Breast epithelium (tissue), 4 donors: Measurements from ENCODE around the gene SMARCD1. TPM values are rescaled to one million over a fixed set of nuclear protein-coding genes. Genes with fewer than 3 reads are reported as not detected.
A peak's percentile ranks its signal among the peaks of the same experiment; 100 is the strongest.

Source experiments
- DNase-seq, 2 donors: peaks; one replicate each; pipeline ENCODE4 v3.0.0-alpha.2; 2019; ENCODE audit warnings: low spot score in 2 of 2
- H3K27ac ChIP-seq, 2 donors: fragments of 200-600 bp; sonication (generic) in 1 of 2; one replicate each; pipeline ENCODE4 v1.5.1; 2016 to 2019; ENCODE audit warnings: mild to moderate bottlenecking in 1 of 2
- H3K27me3 ChIP-seq, 2 donors: fragments of 200-600 bp; sonication (generic) in 1 of 2; one replicate each; pipeline versions ENCODE4 v1.5.1 to v1.6.0; 2017 to 2019; ENCODE audit warnings: control low read depth in 1 of 2, mild to moderate bottlenecking in 1 of 2
- H3K36me3 ChIP-seq: fragments of 200-600 bp; one replicate; pipeline ENCODE4 v1.5.1; 2019
- H3K4me1 ChIP-seq, 2 donors: fragments of 200-600 bp; sonication (generic); one replicate each; pipeline ENCODE4 v1.5.1; 2016 to 2019; ENCODE audit warnings: control low read depth in 1 of 2
- H3K4me3 ChIP-seq, 3 donors: fragments of 200-600 bp; sonication (generic); 1 replicate in 2 of 3; 2 replicates in 1 of 3; pipeline ENCODE4 v1.5.1; 2016 to 2019; ENCODE audit warnings: mild to moderate bottlenecking in 3 of 3, moderate library complexity in 2 of 3
- H3K9me3 ChIP-seq, 2 donors: fragments of 200-600 bp; sonication (generic) in 1 of 2; one replicate each; pipeline ENCODE4 v1.5.1; 2016 to 2019; ENCODE audit warnings: control low read depth in 1 of 2
- POLR2A ChIP-seq: fragments of 450-650 bp; IDR thresholded peaks from one replicate; pipeline ENCODE4 v1.6.1; 2016; ENCODE audit warnings: antibody characterized with exemption, mild to moderate bottlenecking, moderate library complexity
- POLR2AphosphoS5 ChIP-seq, 3 donors: sonication (generic); formaldehyde crosslinking; IDR thresholded peaks; one replicate each; pipeline ENCODE4 v1.6.1; 2017; ENCODE audit warnings: antibody characterized with exemption in 3 of 3
- intact Hi-C: fragments of 100-400 bp; cut with DNase I; formaldehyde crosslinking; loops from one replicate; pipeline ENCODE4 v1.15.1; 2023; ENCODE audit warnings: low total_unique reads
- total RNA-seq, 3 donors: library from RNA; depleted of rRNA; stranded (reverse); fragments of >200 nt; gene quantifications; one replicate each; pipeline ENCODE4 v1.1.0, GENCODE V29; 2016
- TF ChIP-seq, protein P1 (sequence below), 3 donors: fragments of 450-650 bp; IDR thresholded peaks; one replicate each; pipeline ENCODE4 v1.5.1; 2016 to 2017; ENCODE audit warnings: antibody characterized with exemption in 3 of 3, mild to moderate bottlenecking in 3 of 3, moderate library complexity in 3 of 3

The SMARCD1 gene
- total RNA-seq, 3 donors from 2014 or later, result 50.6 to 56.7 (median 51.5) TPM

GRCh38 chr12:50109319-50109718 is 24.2 kb downstream of the SMARCD1 start:
- TF ChIP-seq, protein P1, sequence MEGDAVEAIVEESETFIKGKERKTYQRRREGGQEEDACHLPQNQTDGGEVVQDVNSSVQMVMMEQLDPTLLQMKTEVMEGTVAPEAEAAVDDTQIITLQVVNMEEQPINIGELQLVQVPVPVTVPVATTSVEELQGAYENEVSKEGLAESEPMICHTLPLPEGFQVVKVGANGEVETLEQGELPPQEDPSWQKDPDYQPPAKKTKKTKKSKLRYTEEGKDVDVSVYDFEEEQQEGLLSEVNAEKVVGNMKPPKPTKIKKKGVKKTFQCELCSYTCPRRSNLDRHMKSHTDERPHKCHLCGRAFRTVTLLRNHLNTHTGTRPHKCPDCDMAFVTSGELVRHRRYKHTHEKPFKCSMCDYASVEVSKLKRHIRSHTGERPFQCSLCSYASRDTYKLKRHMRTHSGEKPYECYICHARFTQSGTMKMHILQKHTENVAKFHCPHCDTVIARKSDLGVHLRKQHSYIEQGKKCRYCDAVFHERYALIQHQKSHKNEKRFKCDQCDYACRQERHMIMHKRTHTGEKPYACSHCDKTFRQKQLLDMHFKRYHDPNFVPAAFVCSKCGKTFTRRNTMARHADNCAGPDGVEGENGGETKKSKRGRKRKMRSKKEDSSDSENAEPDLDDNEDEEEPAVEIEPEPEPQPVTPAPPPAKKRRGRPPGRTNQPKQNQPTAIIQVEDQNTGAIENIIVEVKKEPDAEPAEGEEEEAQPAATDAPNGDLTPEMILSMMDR (IDR thresholded peaks at IDR 0.05), result no peak
- intact Hi-C loops, result no loop called here
- no peak for DNase-seq
- peaks cover 7 to 13% of the 10 kb centered on the region in 2 donors for H3K4me1 ChIP-seq
- H3K27me3 ChIP-seq, result no peaks in the 10 kb centered on the region
- no peak overlapping the region for H3K4me3 ChIP-seq
- peak overlapping the region; percentile 96 to 99 for H3K27ac ChIP-seq
- no peaks in the 10 kb centered on the region for H3K36me3 ChIP-seq
- no peaks in the 10 kb centered on the region for H3K9me3 ChIP-seq

DNA sequence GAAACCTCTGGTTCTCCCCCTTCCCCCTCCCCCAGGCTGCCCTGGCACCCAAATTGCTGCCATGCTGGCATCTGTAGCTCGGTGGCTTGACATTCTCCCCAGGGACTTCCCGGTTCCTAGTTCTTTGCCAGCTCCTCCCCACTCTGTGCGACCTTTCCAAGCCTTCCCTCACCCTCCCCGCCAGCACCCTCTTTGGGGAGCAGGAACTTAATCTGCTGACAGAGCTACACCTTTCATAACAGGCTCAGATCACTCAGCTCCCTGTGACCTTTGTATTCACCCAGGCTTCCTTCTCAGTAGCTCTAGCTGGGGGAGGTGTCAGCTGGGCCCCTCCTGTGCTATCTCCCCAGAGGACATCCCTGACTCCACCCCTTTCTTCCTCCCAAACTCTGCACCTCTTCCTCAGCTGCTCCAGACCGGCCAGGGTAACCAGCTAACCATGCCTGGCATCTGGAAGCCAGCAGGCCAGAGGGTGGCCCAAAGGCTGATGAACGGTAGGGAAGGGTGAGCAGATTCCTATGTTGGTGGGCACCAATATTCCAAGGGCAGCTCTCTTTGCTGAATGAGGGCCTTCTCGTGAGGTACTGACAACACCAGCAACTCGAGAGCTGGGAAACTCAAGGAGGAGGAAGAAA is 25.1 kb downstream of the SMARCD1 start:
- TF ChIP-seq POLR2AphosphoS5 (IDR thresholded peaks at IDR 0.05), result no peak
- no peak for TF ChIP-seq POLR2A
- TF ChIP-seq, protein P1 (IDR thresholded peaks at IDR 0.05), result no peak
- Histone ChIP-seq H3K4me1 (peaks cover 7 to 12% of the 10 kb centered on the region in 2 donors), H3K27ac (peak overlapping the region; percentile 96 to 99), H3K36me3 (no peaks in the 10 kb centered on the region), H3K4me3 (peak overlapping the region in 2 of 3 donors; percentile 11 to 61), H3K9me3 (no peaks in the 10 kb centered on the region), H3K27me3 (no peaks in the 10 kb centered on the region)
- intact Hi-C loops, result no loop called here
- peak; percentile 47 to 50 for DNase-seq

GRCh38 chr12:50110762-50111351 is 25.7 kb downstream of the SMARCD1 start:
- Histone ChIP-seq H3K27ac (peak overlapping the region; percentile 96 to 99), H3K9me3 (no peaks in the 10 kb centered on the region), H3K27me3 (no peaks in the 10 kb centered on the region), H3K4me1 (peaks cover 7 to 12% of the 10 kb centered on the region in 2 donors), H3K36me3 (no peaks in the 10 kb centered on the region), H3K4me3 (peak overlapping the region in 2 of 3 donors; percentile 61 to 91)
- TF ChIP-seq, protein P1 (IDR thresholded peaks at IDR 0.05), result peak in 1 of 3 donors; percentile 8
- no peak for TF ChIP-seq POLR2A
- intact Hi-C loops, result no loop called here
- DNase-seq, result peak in 1 of 2 donors; percentile 60

DNA sequence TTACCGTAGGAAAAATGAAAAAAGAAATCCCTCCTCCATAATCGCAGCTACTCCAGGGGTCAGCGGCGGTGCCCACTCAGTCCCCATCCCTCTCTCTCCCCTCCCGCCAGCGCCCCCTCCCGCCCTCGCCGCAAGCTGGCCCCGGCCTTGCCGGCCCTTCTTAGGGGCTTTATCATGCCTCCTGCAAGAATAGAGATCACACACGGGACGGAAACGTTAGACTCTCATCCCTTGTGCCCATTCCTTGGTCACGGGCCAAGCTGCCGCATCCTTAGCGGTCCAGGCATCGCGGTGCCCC is 26.2 kb downstream of the SMARCD1 start:
- peaks cover 7 to 12% of the 10 kb centered on the region in 2 donors for H3K4me1 ChIP-seq

More for the DNA sequence above, 26.2 kb downstream of the SMARCD1 start:
- peak overlapping the region in 2 of 3 donors; percentile 61 to 91 for H3K4me3 ChIP-seq
- no peaks in the 10 kb centered on the region for H3K9me3 ChIP-seq
- no peak for DNase-seq
- H3K36me3 ChIP-seq, result no peaks in the 10 kb centered on the region
- peak overlapping the region; percentile 96 to 99 for H3K27ac ChIP-seq
- intact Hi-C loops, result no loop called here
- no peak for TF ChIP-seq POLR2A
- TF ChIP-seq, protein P1 (IDR thresholded peaks at IDR 0.05), result no peak
- TF ChIP-seq POLR2AphosphoS5 (IDR thresholded peaks at IDR 0.05), result no peak
- no peaks in the 10 kb centered on the region for H3K27me3 ChIP-seq
